Tibial artery (tissue), 4 donors: ENCODE data around the gene CDK5RAP1.

Source experiments
- DNase-seq, 2 donors: peaks; one replicate each; pipeline ENCODE4 v3.0.0-alpha.2; 2019
- H3K27ac ChIP-seq, 2 donors: fragments of 200-600 bp; sonication (generic) in 1 of 2; 1 replicate in 1 of 2; 2 replicates in 1 of 2; pipeline ENCODE4 v1.5.1; 2018 to 2019; ENCODE audit warnings: mild to moderate bottlenecking in 1 of 2
- H3K27me3 ChIP-seq, 2 donors: fragments of 200-600 bp; sonication (generic) in 1 of 2; one replicate each; pipeline versions ENCODE4 v1.5.1 to v1.6.0; 2016 to 2019
- H3K36me3 ChIP-seq, 3 donors: fragments of 200-600 bp; sonication (generic) in 2 of 3; one replicate each; pipeline ENCODE4 v1.5.1; 2016 to 2019; ENCODE audit warnings: mild to moderate bottlenecking in 2 of 3
- H3K4me1 ChIP-seq, 4 donors: fragments of 200-600 bp; sonication (generic) in 2 of 4; 1 replicate in 3 of 4; 2 replicates in 1 of 4; pipeline ENCODE4 v1.5.1; 2016 to 2019
- H3K4me3 ChIP-seq, 2 donors: fragments of 200-600 bp; sonication (generic) in 1 of 2; 1 replicate in 1 of 2; 2 replicates in 1 of 2; pipeline ENCODE4 v1.5.1; 2018 to 2019; ENCODE audit warnings: mild to moderate bottlenecking in 2 of 2
- H3K9me3 ChIP-seq, 3 donors: fragments of 200-600 bp; sonication (generic) in 1 of 3; one replicate each; pipeline ENCODE4 v1.5.1; 2016 to 2019
- CTCF ChIP-seq, 2 experiments: fragments of 200-600 bp in 1 of 2; fragments of 450-650 bp in 1 of 2; IDR thresholded peaks; one replicate each; pipeline ENCODE4 v1.5.1; 2017 to 2019; ENCODE audit warnings: antibody characterized with exemption in 2 of 2, mild to moderate bottlenecking in 1 of 2, moderate library complexity in 1 of 2
- intact Hi-C: fragments of 100-400 bp; cut with DNase I; formaldehyde crosslinking; loops from one replicate; pipeline ENCODE4 v1.15.0; 2023; ENCODE audit warnings: low total_unique reads

The CDK5RAP1 gene

DNA sequence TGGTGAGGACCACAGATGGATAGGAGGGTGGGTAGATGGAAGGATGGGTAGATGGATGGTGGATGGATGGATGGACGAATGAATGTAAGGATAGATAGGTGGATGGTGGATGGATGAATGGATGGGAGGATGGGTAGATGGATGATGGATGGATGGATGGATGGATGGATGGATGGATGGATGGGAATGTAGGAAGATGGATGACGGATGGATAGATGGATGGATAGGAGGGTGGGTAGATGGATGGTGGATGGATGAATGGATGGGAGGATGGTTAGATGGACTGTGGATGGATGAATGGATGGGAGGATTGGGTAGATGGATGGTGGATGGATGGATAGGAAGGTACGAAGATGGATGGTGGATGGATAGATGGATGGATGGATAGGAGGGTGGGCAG, 67.2 kb downstream of the CDK5RAP1 start:
- H3K27ac ChIP-seq, result no peak overlapping the region
- no peak for TF ChIP-seq CTCF (IDR thresholded peaks at IDR 0.05)
- intact Hi-C loops, result no loop called here
- H3K36me3 ChIP-seq, result no peaks in the 10 kb centered on the region
- H3K4me1 ChIP-seq, result no peaks in the 10 kb centered on the region
- peaks cover 0 to 24% of the 10 kb centered on the region in 2 donors for H3K27me3 ChIP-seq
- H3K4me3 ChIP-seq, result no peak overlapping the region
- no peaks in the 10 kb centered on the region for H3K9me3 ChIP-seq
- DNase-seq, result no peak

DNA sequence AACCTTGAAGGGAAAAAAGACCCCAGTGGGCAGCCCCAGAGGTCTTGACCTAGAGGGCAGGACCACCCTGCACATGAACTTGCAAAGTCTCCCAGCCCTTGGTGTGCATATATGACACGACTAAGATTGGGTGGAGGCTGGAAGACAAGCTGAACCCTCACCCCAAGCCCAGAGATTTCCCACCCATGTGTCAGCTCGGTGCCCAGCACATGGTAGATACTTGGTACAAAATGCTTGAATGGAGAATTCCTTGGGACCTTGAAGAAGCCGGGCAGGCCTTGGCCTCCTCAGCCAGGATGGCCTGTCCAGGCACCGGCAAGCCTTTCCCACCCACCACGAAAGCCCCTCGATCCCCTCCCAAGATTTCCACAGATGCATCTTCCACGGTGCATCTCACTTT, 67.7 kb downstream of the CDK5RAP1 start:
- H3K4me3 ChIP-seq, result no peak overlapping the region
- H3K4me1 ChIP-seq, result no peaks in the 10 kb centered on the region
- no peaks in the 10 kb centered on the region for H3K36me3 ChIP-seq
- H3K27ac ChIP-seq, result no peak overlapping the region
- peaks cover 0 to 24% of the 10 kb centered on the region in 2 donors for H3K27me3 ChIP-seq
- TF ChIP-seq CTCF (IDR thresholded peaks at IDR 0.05), result no peak
- intact Hi-C loops, result no loop called here
- no peak for DNase-seq
- no peaks in the 10 kb centered on the region for H3K9me3 ChIP-seq

DNA sequence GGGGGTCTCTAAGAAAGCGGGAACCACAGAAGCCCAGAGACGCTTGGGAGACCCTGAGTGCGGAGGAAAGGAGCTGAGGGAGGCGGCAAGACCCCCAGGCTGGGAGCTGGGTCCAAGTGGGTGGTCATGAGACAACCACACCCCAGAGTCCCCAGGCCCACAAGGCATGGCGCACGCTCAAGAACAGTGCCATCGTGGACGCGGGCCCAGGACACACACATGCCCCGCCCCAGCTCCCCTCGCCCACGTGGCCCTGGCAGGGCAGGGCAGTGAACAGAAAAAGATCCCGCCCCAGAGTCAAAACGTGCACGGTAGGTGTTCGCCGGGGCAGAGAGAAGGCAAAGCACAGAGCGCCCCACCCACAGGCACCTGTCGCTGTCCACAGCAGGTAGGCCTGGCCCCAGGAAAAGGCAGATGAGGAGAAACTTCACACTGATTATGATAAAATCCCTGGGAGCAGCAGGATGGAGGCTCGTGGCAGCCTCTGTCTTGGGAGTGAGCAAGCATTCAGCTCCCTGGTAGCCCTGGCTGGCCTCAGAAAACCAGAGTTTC, 68.3 kb downstream of the CDK5RAP1 start:
- DNase-seq, result no peak
- TF ChIP-seq CTCF (IDR thresholded peaks at IDR 0.05), result no peak
- Histone ChIP-seq H3K27me3 (peaks cover 0 to 28% of the 10 kb centered on the region in 2 donors), H3K4me3 (no peak overlapping the region), H3K4me1 (no peaks in the 10 kb centered on the region), H3K9me3 (no peaks in the 10 kb centered on the region), H3K27ac (no peak overlapping the region), H3K36me3 (no peaks in the 10 kb centered on the region)
- intact Hi-C loops, result no loop called here

- no peak for TF ChIP-seq CTCF (IDR thresholded peaks at IDR 0.05)
- intact Hi-C loops, result no loop called here
- Histone ChIP-seq H3K27me3 (peaks cover 0 to 45% of the 10 kb centered on the region in 2 donors), H3K4me3 (no peak overlapping the region), H3K27ac (no peak overlapping the region), H3K4me1 (no peaks in the 10 kb centered on the region), H3K36me3 (no peaks in the 10 kb centered on the region), H3K9me3 (no peaks in the 10 kb centered on the region)
- no peak for DNase-seq
Measured at GRCh38 chr20:33328157-33329137, 72.9 kb downstream of the CDK5RAP1 start.

- intact Hi-C loops, result no loop called here
- Histone ChIP-seq H3K4me1 (no peaks in the 10 kb centered on the region), H3K4me3 (no peak overlapping the region), H3K9me3 (no peaks in the 10 kb centered on the region), H3K36me3 (no peaks in the 10 kb centered on the region), H3K27ac (no peak overlapping the region), H3K27me3 (peaks cover 0 to 39% of the 10 kb centered on the region in 2 donors)
- TF ChIP-seq CTCF (IDR thresholded peaks at IDR 0.05), result no peak
- DNase-seq, result no peak
Measured at GRCh38 chr20:33325350-33325749, 76.0 kb downstream of the CDK5RAP1 start.
